Endodermal cell (in vitro differentiated cells): Measurements from ENCODE around the gene PTX4. TPM values are rescaled to one million over a fixed set of nuclear protein-coding genes. Genes with fewer than 3 reads are reported as not detected.
A peak's percentile ranks its signal among the peaks of the same experiment; 100 is the strongest.

Experiments used
- DNase-seq: peaks from one replicate; pipeline ENCODE4 v3.0.0-alpha.2; 2017
- H3K27ac ChIP-seq: 2 replicates; pipeline ENCODE4 v1.5.1; 2013; ENCODE audit warnings: mild to moderate bottlenecking, low read depth, low read length, moderate library complexity
- H3K27me3 ChIP-seq: 2 replicates; pipeline ENCODE4 v1.6.1; 2013; ENCODE audit warnings: mild to moderate bottlenecking, low read length, moderate library complexity; ENCODE audit not compliant: insufficient read depth, control insufficient read depth, poor library complexity, severe bottlenecking
- H3K36me3 ChIP-seq: 2 replicates; pipeline ENCODE4 v1.7.0; 2013; ENCODE audit warnings: mild to moderate bottlenecking, low read length, moderate library complexity; ENCODE audit not compliant: control insufficient read depth, insufficient read depth
- H3K4me1 ChIP-seq: one replicate; pipeline ENCODE4 v1.7.0; 2013; ENCODE audit warnings: low read length; ENCODE audit not compliant: control insufficient read depth, insufficient read depth
- H3K4me3 ChIP-seq: 2 replicates; pipeline ENCODE4 v1.5.1; 2013; ENCODE audit warnings: mild to moderate bottlenecking, low read length, moderate library complexity
- H3K9ac ChIP-seq: 2 replicates; pipeline ENCODE4 v1.6.1; 2013; ENCODE audit warnings: mild to moderate bottlenecking, low read length, moderate library complexity; ENCODE audit not compliant: poor library complexity, severe bottlenecking; ENCODE audit errors: extremely low read depth
- H3K9me3 ChIP-seq: 2 replicates; pipeline ENCODE4 v1.6.1; 2013; ENCODE audit warnings: mild to moderate bottlenecking, low read length, moderate library complexity; ENCODE audit not compliant: control insufficient read depth
- H3K27ac Mint-ChIP-seq: 2 replicates; pipeline ENCODE4 v1.8.0; 2020; ENCODE audit warnings: mixed read lengths
- H3K27me3 Mint-ChIP-seq: 2 replicates; pipeline ENCODE4 v1.8.0; 2021; ENCODE audit warnings: mild to moderate bottlenecking, mixed read lengths; ENCODE audit not compliant: insufficient read depth
- H3K36me3 Mint-ChIP-seq: 2 replicates; pipeline ENCODE4 v1.8.0; 2020; ENCODE audit warnings: low read depth, mixed read lengths
- H3K4me1 Mint-ChIP-seq: 2 replicates; pipeline ENCODE4 v1.8.0; 2020; ENCODE audit warnings: mixed read lengths
- H3K4me3 Mint-ChIP-seq: 2 replicates; pipeline ENCODE4 v1.8.0; 2020; ENCODE audit warnings: mild to moderate bottlenecking, moderate library complexity, mixed read lengths
- H3K9me3 Mint-ChIP-seq: 2 replicates; pipeline ENCODE4 v1.8.0; 2020; ENCODE audit warnings: mild to moderate bottlenecking, mixed read lengths
- WGBS, 2 experiments: methylation state at CpG; one replicate each; pipeline versions ENCODE4 v1.1.5 to v1.1.7; 2013; ENCODE audit warnings: missing lambda C conversion rate in 2 of 2, mixed read lengths in 1 of 2; ENCODE audit not compliant: insufficient coverage in 1 of 2, insufficient read length in 1 of 2; 5-methylcytosine and 5-hydroxymethylcytosine counted together
- long read RNA-seq, 4 experiments: library from polyadenylated mRNA in 2 of 4; library from RNA in 1 of 4; library from capped mRNA in 1 of 4; stranded (forward) in 3 of 4; unstranded in 1 of 4; transcript quantifications; one replicate each; pipeline ENCODE4 v2.0.0, GENCODE V29; 2020 to 2021; ENCODE audit warnings: inconsistent platforms in 1 of 4
- polyA plus RNA-seq, 2 experiments: library from polyadenylated mRNA; stranded (reverse); fragments of 50-300 nt; gene quantifications; one replicate each; pipeline ENCODE4 v1.2.3, GENCODE V29; 2013
- total RNA-seq, 2 donors: library from RNA; stranded (reverse); fragmentation: NEBNext Ultra II Directional in 1 of 2; extraction: Animal tissue kit (Norgen Biotek cat#: 25700) in 1 of 2; gene quantifications; 2 replicates in 1 of 2; 3 replicates in 1 of 2; pipeline ENCODE4 v1.2.1, GENCODE V29; 2021
- TF ChIP-seq, protein P1 (sequence below): fragments of 200-600 bp; sonication (generic); conservative IDR thresholded peaks from 2 replicates; pipeline ENCODE4 v1.5.0; 2021; ENCODE audit warnings: antibody characterized with exemption, mild to moderate bottlenecking

PTX4 gene, protein sequence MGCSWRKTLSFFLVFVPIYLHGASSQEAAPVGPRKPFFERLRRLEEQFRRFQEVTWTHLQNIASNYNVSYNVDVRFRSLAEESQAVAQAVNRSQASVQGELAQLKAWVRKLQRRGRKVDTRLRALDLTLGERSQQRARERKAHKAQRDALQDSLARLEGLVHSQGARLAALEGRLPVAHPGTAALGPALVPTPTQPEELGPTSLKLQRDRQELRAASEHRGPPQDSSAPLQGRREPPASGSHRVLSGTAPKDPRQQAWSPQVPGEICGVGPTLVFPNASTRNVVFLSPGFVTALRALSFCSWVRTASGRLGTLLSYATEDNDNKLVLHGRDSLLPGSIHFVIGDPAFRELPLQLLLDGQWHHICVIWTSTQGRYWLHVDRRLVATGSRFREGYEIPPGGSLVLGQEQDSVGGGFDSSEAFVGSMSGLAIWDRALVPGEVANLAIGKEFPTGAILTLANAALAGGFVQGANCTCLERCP
- not detected for total RNA-seq
- polyA plus RNA-seq (2013, experiment 1 of 2): not detected
- polyA plus RNA-seq (2013, experiment 2 of 2): not detected
- long read RNA-seq, experiment 1: 0 reads
- long read RNA-seq, experiment 2, partial matches to known transcripts: 0 of 1 reads
- long read RNA-seq, experiment 2, other reads (novel, unspliced or antisense): 1 of 1 reads
- long read RNA-seq, experiment 3: 0 reads
- long read RNA-seq, experiment 4: 0 reads

DNA sequence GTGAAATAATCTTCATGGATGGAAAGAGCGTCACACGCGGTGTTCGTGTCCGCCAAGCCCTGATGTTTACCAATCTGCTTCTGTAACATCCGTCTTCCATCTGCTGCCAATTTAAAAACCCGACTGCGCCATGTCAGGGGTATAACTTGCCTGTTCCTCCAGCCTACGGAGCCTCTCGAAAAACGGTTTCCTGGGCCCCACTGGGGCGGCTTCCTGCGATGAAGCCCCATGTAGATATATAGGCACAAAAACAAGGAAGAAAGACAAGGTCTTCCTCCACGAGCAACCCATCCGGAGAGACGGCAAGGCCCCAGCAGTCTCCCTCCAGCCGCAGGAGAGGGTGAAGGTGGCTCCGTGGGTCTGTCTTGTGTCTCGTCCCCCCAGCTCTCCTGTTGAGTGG, at the start of gene PTX4:
Gene PTX4 (minus strand): TSS at position 326 of the 400 bp plus-strand sequence. CDS start 35 bp downstream, at position 291.
- peaks cover 18% of the 10 kb centered on the region for H3K27me3 Mint-ChIP-seq
- H3K9me3 Mint-ChIP-seq: no peaks in the 10 kb centered on the region
- H3K4me1 Mint-ChIP-seq: no peaks in the 10 kb centered on the region
- Histone ChIP-seq H3K27ac (no peak within 1 kb of the TSS), H3K4me3 (no peak within 1 kb of the TSS), H3K36me3 (no peaks in the 10 kb centered on the region), H3K9me3 (no peaks in the 10 kb centered on the region), H3K4me1 (peaks cover 5% of the 10 kb centered on the region), H3K9ac (no peak within 1 kb of the TSS), H3K27me3 (peaks cover 5% of the 10 kb centered on the region)
- WGBS, 2 experiments: 92 to 93% methylated on average over 18 to 19 of the region's 19 CpGs
- no peaks in the 10 kb centered on the region for H3K36me3 Mint-ChIP-seq
- TF ChIP-seq, protein P1, sequence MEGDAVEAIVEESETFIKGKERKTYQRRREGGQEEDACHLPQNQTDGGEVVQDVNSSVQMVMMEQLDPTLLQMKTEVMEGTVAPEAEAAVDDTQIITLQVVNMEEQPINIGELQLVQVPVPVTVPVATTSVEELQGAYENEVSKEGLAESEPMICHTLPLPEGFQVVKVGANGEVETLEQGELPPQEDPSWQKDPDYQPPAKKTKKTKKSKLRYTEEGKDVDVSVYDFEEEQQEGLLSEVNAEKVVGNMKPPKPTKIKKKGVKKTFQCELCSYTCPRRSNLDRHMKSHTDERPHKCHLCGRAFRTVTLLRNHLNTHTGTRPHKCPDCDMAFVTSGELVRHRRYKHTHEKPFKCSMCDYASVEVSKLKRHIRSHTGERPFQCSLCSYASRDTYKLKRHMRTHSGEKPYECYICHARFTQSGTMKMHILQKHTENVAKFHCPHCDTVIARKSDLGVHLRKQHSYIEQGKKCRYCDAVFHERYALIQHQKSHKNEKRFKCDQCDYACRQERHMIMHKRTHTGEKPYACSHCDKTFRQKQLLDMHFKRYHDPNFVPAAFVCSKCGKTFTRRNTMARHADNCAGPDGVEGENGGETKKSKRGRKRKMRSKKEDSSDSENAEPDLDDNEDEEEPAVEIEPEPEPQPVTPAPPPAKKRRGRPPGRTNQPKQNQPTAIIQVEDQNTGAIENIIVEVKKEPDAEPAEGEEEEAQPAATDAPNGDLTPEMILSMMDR: no peak
- DNase-seq: no peak
- no peak within 1 kb of the TSS for H3K27ac Mint-ChIP-seq
- no peak within 1 kb of the TSS for H3K4me3 Mint-ChIP-seq

DNA sequence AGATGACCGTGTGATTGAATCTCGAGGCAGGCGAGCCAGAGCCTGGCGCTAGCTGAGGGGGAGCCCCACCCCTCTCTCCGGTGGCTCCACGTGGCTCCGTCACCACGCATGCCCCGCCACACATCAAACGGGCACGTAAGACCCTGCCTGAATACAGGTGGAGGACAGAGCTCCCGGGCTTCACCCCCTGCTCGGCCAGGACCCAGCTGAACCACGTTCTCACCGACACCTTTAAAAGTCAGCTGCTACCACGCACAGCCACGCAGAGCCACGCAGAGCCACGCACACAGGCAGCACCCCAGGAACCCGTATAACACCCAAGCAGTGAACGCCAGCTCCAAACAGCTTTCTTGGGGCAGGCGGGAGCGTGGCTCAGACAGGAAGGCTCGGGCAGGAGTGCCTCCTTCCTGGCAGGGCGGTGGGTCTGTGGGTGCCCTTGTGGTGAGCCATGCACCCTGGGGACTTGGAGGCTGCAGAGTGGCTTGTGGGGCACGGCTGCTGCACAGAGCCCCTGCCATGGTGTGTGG, 49.1 kb upstream of the PTX4 start:
- H3K9me3 Mint-ChIP-seq: no peaks in the 10 kb centered on the region
- H3K27me3 Mint-ChIP-seq: no peaks in the 10 kb centered on the region
- no peaks in the 10 kb centered on the region for H3K27me3 ChIP-seq
- H3K36me3 ChIP-seq: no peaks in the 10 kb centered on the region
- WGBS, 2 experiments: 96% methylated on average over 19 to 26 of the region's 26 CpGs
- no peak overlapping the region for H3K4me3 Mint-ChIP-seq
- no peaks in the 10 kb centered on the region for H3K4me1 Mint-ChIP-seq
- H3K9me3 ChIP-seq: no peaks in the 10 kb centered on the region
- H3K4me1 ChIP-seq: no peaks in the 10 kb centered on the region
- TF ChIP-seq, protein P1: no peak
- no peak overlapping the region for H3K4me3 ChIP-seq
- H3K36me3 Mint-ChIP-seq: no peaks in the 10 kb centered on the region
- H3K27ac Mint-ChIP-seq: no peak overlapping the region
- no peak for DNase-seq
- no peak overlapping the region for H3K9ac ChIP-seq
- H3K27ac ChIP-seq: no peak overlapping the region

DNA sequence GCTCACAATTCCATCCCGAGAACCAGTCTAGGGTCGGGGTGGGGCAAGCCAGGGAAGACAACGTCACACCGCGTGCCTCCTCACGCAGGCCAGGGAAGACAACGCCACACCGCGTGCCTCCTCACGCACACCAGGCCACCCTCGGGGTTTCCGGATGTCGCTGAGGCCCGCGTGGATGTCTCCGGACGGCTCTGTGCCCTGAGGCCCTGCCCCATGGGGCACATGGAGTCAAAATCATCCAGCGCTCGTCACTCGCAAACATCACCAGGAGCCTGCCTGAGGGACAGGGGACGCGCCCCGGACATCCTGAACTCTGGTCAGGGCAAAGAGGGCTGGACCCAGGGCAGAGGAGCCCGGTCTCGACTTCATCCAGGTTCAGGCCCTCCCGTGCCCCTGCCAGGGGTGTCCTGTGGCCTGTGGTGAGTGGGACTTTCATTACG, 48.4 kb upstream of the PTX4 start:
- no peak overlapping the region for H3K9ac ChIP-seq
- no peaks in the 10 kb centered on the region for H3K9me3 ChIP-seq
- H3K36me3 ChIP-seq: no peaks in the 10 kb centered on the region
- TF ChIP-seq, protein P1: no peak
- no peaks in the 10 kb centered on the region for H3K4me1 Mint-ChIP-seq
- H3K4me1 ChIP-seq: no peaks in the 10 kb centered on the region
- no peaks in the 10 kb centered on the region for H3K36me3 Mint-ChIP-seq
- H3K4me3 ChIP-seq: no peak overlapping the region
- no peak for DNase-seq
- no peak overlapping the region for H3K27ac ChIP-seq
- peak overlapping the region; percentile 70 for H3K27ac Mint-ChIP-seq
- no peaks in the 10 kb centered on the region for H3K27me3 Mint-ChIP-seq
- WGBS, 2 experiments: 95 to 97% methylated on average over 18 to 27 of the region's 27 CpGs
- H3K27me3 ChIP-seq: no peaks in the 10 kb centered on the region
- no peaks in the 10 kb centered on the region for H3K9me3 Mint-ChIP-seq
- H3K4me3 Mint-ChIP-seq: no peak overlapping the region
